Endothelial cell of umbilical vein (primary cell): Measurements from ENCODE around the gene ZNF503. TPM values are rescaled to one million over a fixed set of nuclear protein-coding genes. Genes with fewer than 3 reads are reported as not detected.

Experiments used
- BruUV-seq: library from RNA; stranded (reverse); fragments of 400-500 nt; replicated peaks from 2 replicates; lab custom pipeline; 2021; lab: Mats Ljungman, UMichigan
- CTCF ChIA-PET: fragments of 300-600, 350-600 bp; sonication (Branson Sonifier 250); formaldehyde crosslinking; loops from one replicate; lab custom pipeline; 2021; ENCODE audit warnings: antibody characterized with exemption, inconsistent platforms; lab: Charles Lee
- POLR2A ChIA-PET: fragments of 300-600, 350-600 bp; sonication (Branson Sonifier 250); formaldehyde crosslinking; loops from one replicate; lab custom pipeline; 2021; ENCODE audit warnings: antibody characterized with exemption, inconsistent platforms; lab: Charles Lee
- DNase-seq: peaks from one replicate; pipeline ENCODE4 v3.0.0-alpha.2; 2011; ENCODE audit warnings: low read depth, low spot score
- FAIRE-seq: peaks from 2 replicates; lab custom pipeline; 2011; peaks lifted over from hg19 to GRCh38; lab: Jason Lieb, UNC
- H2AFZ ChIP-seq: 2 replicates; pipeline ENCODE4 v1.6.0; 2012; ENCODE audit warnings: low read depth, low read length, control low read depth, inconsistent platforms
- H3K27ac ChIP-seq: 2 replicates; pipeline ENCODE4 v1.5.1; 2011; ENCODE audit warnings: low read depth, mild to moderate bottlenecking, control low read depth, low read length, moderate library complexity; ENCODE audit not compliant: insufficient read depth
- H3K27me3 ChIP-seq, 2 experiments: 2 replicates each; pipeline versions ENCODE4 v1.6.0 to v1.6.1; 2011; ENCODE audit warnings: low read length in 2 of 2, mixed read lengths in 1 of 2; ENCODE audit not compliant: control insufficient read depth in 2 of 2, insufficient read depth in 2 of 2
- H3K36me3 ChIP-seq, 2 experiments: 2 replicates in 1 of 2; 3 replicates in 1 of 2; pipeline ENCODE4 v1.5.1; 2011; ENCODE audit warnings: low read length in 2 of 2, mild to moderate bottlenecking in 1 of 2, moderate library complexity in 1 of 2; ENCODE audit not compliant: control insufficient read depth in 2 of 2, insufficient read depth in 2 of 2; ENCODE audit errors: extremely low read depth in 1 of 2
- H3K4me1 ChIP-seq: 3 replicates; pipeline ENCODE4 v1.5.1; 2011; ENCODE audit warnings: mild to moderate bottlenecking, low read length; ENCODE audit not compliant: control insufficient read depth, insufficient read depth; ENCODE audit errors: extremely low read depth
- H3K4me2 ChIP-seq: 2 replicates; pipeline ENCODE4 v1.6.1; 2011; ENCODE audit warnings: low read length, control low read depth, mixed read lengths; ENCODE audit not compliant: insufficient read depth
- H3K4me3 ChIP-seq, 3 experiments: fragments of 200-600 bp in 1 of 3; sonication (generic), shearing (Covaris generic) in 1 of 3; replicated peaks in 1 of 3; 2 replicates each; pipeline ENCODE4 v1.5.1; 2011 to 2016; ENCODE audit warnings: control low read depth in 3 of 3, low read length in 3 of 3, mild to moderate bottlenecking in 2 of 3, inconsistent platforms in 1 of 3, low read depth in 1 of 3, moderate library complexity in 1 of 3; ENCODE audit not compliant: insufficient read depth in 1 of 3
- H3K79me2 ChIP-seq: 2 replicates; pipeline ENCODE4 v1.6.0; 2012; ENCODE audit warnings: low read length, inconsistent platforms; ENCODE audit not compliant: control insufficient read depth, insufficient read depth
- H3K9ac ChIP-seq: replicated peaks from 2 replicates; pipeline ENCODE3; 2011; ENCODE audit warnings: low read length, control low read depth; ENCODE audit not compliant: insufficient read depth; ENCODE audit errors: extremely low read depth
- H3K9me1 ChIP-seq: replicated peaks from 3 replicates; pipeline ENCODE4 v1.6.0; 2011; ENCODE audit warnings: mild to moderate bottlenecking, low read length; ENCODE audit not compliant: control insufficient read depth, insufficient read depth; ENCODE audit errors: extremely low read depth
- H3K9me3 ChIP-seq: replicated peaks from 2 replicates; pipeline ENCODE4 v1.5.1; 2012; ENCODE audit warnings: low read length, inconsistent platforms; ENCODE audit not compliant: control insufficient read depth, insufficient read depth
- H4K20me1 ChIP-seq: replicated peaks from 2 replicates; pipeline ENCODE3; 2011; ENCODE audit warnings: mild to moderate bottlenecking, low read length; ENCODE audit not compliant: control insufficient read depth, insufficient read depth; ENCODE audit errors: extremely low read depth
- CTCF ChIP-seq, 2 donors: IDR thresholded peaks; 1 replicate in 1 of 2; 2 replicates in 1 of 2; pipeline ENCODE4 v1.5.1; 2011; ENCODE audit warnings: low read length in 2 of 2, mild to moderate bottlenecking in 2 of 2, moderate library complexity in 2 of 2, control low read depth in 1 of 2, inconsistent platforms in 1 of 2, low read depth in 1 of 2; ENCODE audit not compliant: insufficient read depth in 1 of 2; ENCODE audit errors: extremely low read depth in 1 of 2
- EZH2 ChIP-seq: IDR thresholded peaks from 2 replicates; pipeline ENCODE4 v1.6.1; 2012; ENCODE audit warnings: borderline replicate concordance, low read depth, mild to moderate bottlenecking, moderate library complexity, low read length, inconsistent platforms; ENCODE audit not compliant: severe bottlenecking
- FOS ChIP-seq: IDR thresholded peaks from 2 replicates; pipeline ENCODE4 v1.6.1; 2011; ENCODE audit warnings: mild to moderate bottlenecking, low read length, moderate library complexity, borderline replicate concordance; ENCODE audit not compliant: insufficient read depth
- GATA2 ChIP-seq: IDR thresholded peaks from 2 replicates; pipeline ENCODE4 v1.7.0; 2011; ENCODE audit warnings: low read depth, mild to moderate bottlenecking, moderate library complexity, mixed read lengths, low read length; ENCODE audit not compliant: insufficient read length, insufficient read depth
- JUN ChIP-seq: IDR thresholded peaks from 2 replicates; pipeline ENCODE4 v1.6.1; 2011; ENCODE audit warnings: borderline replicate concordance, low read depth; ENCODE audit not compliant: insufficient read length, insufficient read depth
- MYC ChIP-seq: IDR thresholded peaks from one replicate; pipeline ENCODE4 v1.6.1; 2011; ENCODE audit warnings: mild to moderate bottlenecking, low read depth, low read length
- POLR2A ChIP-seq: IDR thresholded peaks from 2 replicates; pipeline ENCODE4 v1.6.1; 2012; ENCODE audit warnings: low read depth, mild to moderate bottlenecking, control low read depth, low read length
- POLR2AphosphoS5 ChIP-seq: IDR thresholded peaks from 2 replicates; pipeline ENCODE4 v1.6.1; 2012; ENCODE audit warnings: low read depth, mild to moderate bottlenecking, control low read depth, low read length, moderate library complexity; ENCODE audit not compliant: insufficient read depth
- dilution Hi-C: fragments of 300-500 bp; cut with MboI; formaldehyde crosslinking; loops from one replicate; pipeline ENCODE4 v1.15.0; 2019; ENCODE audit warnings: low sequenced_read_pairs; ENCODE audit not compliant: extremely low pct_ligation_motif_present
- intact Hi-C: fragments of 100-400 bp; cut with micrococcal nuclease; formaldehyde crosslinking; loops from one replicate; pipeline ENCODE4 v1.10.0; 2022
- polyA plus RNA-seq, 4 experiments: library from polyadenylated mRNA; depleted of rRNA in 3 of 4; stranded (reverse) in 3 of 4; unstranded in 1 of 4; fragments of >200 nt; gene quantifications; 2 replicates each; pipeline versions ENCODE4 v1.2.1 to v1.2.3, GENCODE V29; 2011 to 2012; ENCODE audit warnings: missing spikeins in 1 of 4
- total RNA-seq: library from RNA; stranded (reverse); gene quantifications from 2 replicates; pipeline ENCODE4 v1.2.3, GENCODE V29; 2021
- TF ChIP-seq, protein P1 (sequence below): IDR thresholded peaks from 2 replicates; pipeline ENCODE4 v1.6.1; 2011; ENCODE audit not compliant: insufficient read depth, insufficient read length

ZNF503 gene
- total and polyA plus RNA-seq, 2 donors (not counting 3 experiments of a cell fraction or from before 2014, with no cell fraction given) = 0.58 to 2.2 TPM

DNA sequence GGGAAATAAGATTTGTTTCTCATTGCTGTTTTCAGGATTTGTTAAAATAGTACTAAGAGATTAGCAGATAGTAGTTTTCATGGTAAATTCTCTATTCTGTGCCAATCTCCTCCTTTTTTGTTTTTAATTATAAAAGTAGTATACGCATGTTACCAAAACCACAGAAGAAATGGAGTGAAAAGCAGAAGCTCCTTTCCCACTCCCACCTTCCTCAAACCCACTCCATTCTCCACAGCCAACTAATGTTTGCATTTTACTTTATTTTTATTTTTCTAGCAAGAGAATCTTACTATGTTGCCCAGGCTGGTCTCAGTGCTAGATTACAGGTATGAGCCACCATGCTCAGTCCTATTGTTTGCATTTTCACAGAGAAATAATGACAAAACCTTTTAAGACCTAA is 25.3 kb upstream of the ZNF503 start:
- FAIRE-seq = no peak
- dilution Hi-C loops (no loop called here), intact Hi-C loops (no loop called here)

More for the DNA sequence above, 25.3 kb upstream of the ZNF503 start:
- BruUV-seq = no TSS peak
- H3K27ac ChIP-seq = no peak overlapping the region
- no peaks in the 10 kb centered on the region for H3K9me3 ChIP-seq
- CTCF ChIA-PET = no interaction called here
- H3K4me3 ChIP-seq = no peak overlapping the region
- H2AFZ ChIP-seq = no peak overlapping the region
- DNase-seq = no peak
- H3K9me1 ChIP-seq = no peaks in the 10 kb centered on the region
- H3K36me3 ChIP-seq = no peaks in the 10 kb centered on the region
- no peak overlapping the region for H3K4me2 ChIP-seq
- POLR2A ChIA-PET = no interaction called here
- TF ChIP-seq FOS (no peak), GATA2 (no peak), MYC (no peak), CTCF (IDR thresholded peaks at IDR 0.05; ENCODE audit: extremely low read depth in 1 of 2, insufficient read depth in 1 of 2, low read depth in 1 of 2, low read length in 2 of 2) (no peak), POLR2A (no peak), EZH2 (no peak), POLR2AphosphoS5 (no peak), JUN (no peak)
- TF ChIP-seq, protein P1, sequence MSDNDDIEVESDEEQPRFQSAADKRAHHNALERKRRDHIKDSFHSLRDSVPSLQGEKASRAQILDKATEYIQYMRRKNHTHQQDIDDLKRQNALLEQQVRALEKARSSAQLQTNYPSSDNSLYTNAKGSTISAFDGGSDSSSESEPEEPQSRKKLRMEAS = no peak
- H3K27me3 ChIP-seq = peaks cover 0 to 3% of the 10 kb centered on the region in 2 experiments
- H3K4me1 ChIP-seq = peaks cover 28% of the 10 kb centered on the region
- H3K9ac ChIP-seq = no peak overlapping the region
- H3K79me2 ChIP-seq = no peaks in the 10 kb centered on the region
- H4K20me1 ChIP-seq = no peaks in the 10 kb centered on the region
